ENCODE results near the gene DTX1. TPM values are rescaled to one million over a fixed set of nuclear protein-coding genes. Genes with fewer than 3 reads are reported as not detected.

DTX1 gene
- total RNA-seq, 1 experiment from 2014 or later = 0.44 TPM

- ATAC-seq = no peak
- ChIA-PET CTCF (interaction anchor here (0.6 kb wide), 1 partner anchor 9 kb away, joined by 3 read pairs; no protein-coding TSS in a partner anchor), POLR2A (no interaction called here)
- Histone ChIP-seq H3K27ac (ENCODE audit: low read length) (no peak overlapping the region), H3K4me3 (ENCODE audit: low read depth in 2 of 2, low read length in 2 of 2) (no peak overlapping the region), H3K36me3 (ENCODE audit: control insufficient read depth, insufficient read depth, low read length) (no peaks in the 10 kb centered on the region), H3K4me1 (ENCODE audit: control insufficient read depth, insufficient read depth, low read length) (no peaks in the 10 kb centered on the region), H3K9me3 (ENCODE audit: control insufficient read depth, insufficient read depth, low read depth, low read length) (no peaks in the 10 kb centered on the region), H3K27me3 (ENCODE audit: control insufficient read depth, insufficient read depth, low read length) (no peaks in the 10 kb centered on the region)
- no peak for DNase-seq (ENCODE audit: low read depth, low spot score)
- TF ChIP-seq SIN3A (IDR thresholded peaks at IDR 0.05; ENCODE audit: borderline replicate concordance, insufficient read depth, low read depth, low read length) = no peak
- TF ChIP-seq TCF7L2 (IDR thresholded peaks at IDR 0.05; ENCODE audit: low read depth, low read length) = no peak
- TF ChIP-seq POLR2AphosphoS5 (IDR thresholded peaks at IDR 0.05; ENCODE audit: low read depth, low read length) = no peak
- no peak for TF ChIP-seq REST (IDR thresholded peaks at IDR 0.05; ENCODE audit: insufficient read depth in 1 of 2, low read depth in 2 of 2, low read length in 1 of 2)
- TF ChIP-seq CTCF (IDR thresholded peaks at IDR 0.05) = no peak
- in situ Hi-C loops (cut with HindIII; ENCODE audit: low pct_unique_long_range_greater_than_20kb, low sequenced_read_pairs) (no loop called here), intact Hi-C loops (cut with micrococcal nuclease; ENCODE audit: unreplicated experiment) (no loop called here)
- no TSS peak for BruUV-seq (replicated peaks)
These were observed 16.6 kb upstream of the DTX1 start for GRCh38 chr12:113039911-113040445.

- ChIA-PET POLR2A (no interaction called here), CTCF (interaction anchor here (0.6 kb wide), 1 partner anchor 9 kb away, joined by 3 read pairs; no protein-coding TSS in a partner anchor)
- ATAC-seq (0 out of 2 replicates have a peak, but pooled peaks have one; percentile 48), DNase-seq (ENCODE audit: low read depth, low spot score) (no peak)
- no peak overlapping the region for H3K27ac ChIP-seq (ENCODE audit: low read length)
- H3K4me1 ChIP-seq (ENCODE audit: control insufficient read depth, insufficient read depth, low read length) = no peaks in the 10 kb centered on the region
- in situ Hi-C loops (cut with HindIII; ENCODE audit: low pct_unique_long_range_greater_than_20kb, low sequenced_read_pairs) = no loop called here
- BruUV-seq (replicated peaks) = no TSS peak
- H3K36me3 ChIP-seq (ENCODE audit: control insufficient read depth, insufficient read depth, low read length) = no peaks in the 10 kb centered on the region
- no peaks in the 10 kb centered on the region for H3K9me3 ChIP-seq (ENCODE audit: control insufficient read depth, insufficient read depth, low read depth, low read length)
- H3K4me3 ChIP-seq (ENCODE audit: low read depth in 2 of 2, low read length in 2 of 2) = no peak overlapping the region
- H3K27me3 ChIP-seq (ENCODE audit: control insufficient read depth, insufficient read depth, low read length) = no peaks in the 10 kb centered on the region
- TF ChIP-seq POLR2AphosphoS5 (IDR thresholded peaks at IDR 0.05; ENCODE audit: low read depth, low read length) (no peak), CTCF (IDR thresholded peaks at IDR 0.05) (no peak), REST (IDR thresholded peaks at IDR 0.05; ENCODE audit: insufficient read depth in 1 of 2, low read depth in 2 of 2, low read length in 1 of 2) (no peak), TCF7L2 (IDR thresholded peaks at IDR 0.05; ENCODE audit: low read depth, low read length) (no peak), SIN3A (IDR thresholded peaks at IDR 0.05; ENCODE audit: borderline replicate concordance, insufficient read depth, low read depth, low read length) (no peak)
- intact Hi-C loops (cut with micrococcal nuclease; ENCODE audit: unreplicated experiment) = no loop called here
These were observed 15.8 kb upstream of the DTX1 start for GRCh38 chr12:113040722-113041171.
